NCI-H146 treated with DMSO at 0.1 percent for 48 hours (cell line): ENCODE data around the gene MALT1.
"Not testable (repeated sequence)": the region's sequence is repeated elsewhere in the genome, so short reads cannot be mapped to it uniquely, and the experiment has no call there.

Experiments used
- DNase-seq: peaks from one replicate; lab custom pipeline; 2025; ENCODE audit not compliant: unreplicated experiment; lab: John Stamatoyannopoulos, UW

The MALT1 gene

DNA sequence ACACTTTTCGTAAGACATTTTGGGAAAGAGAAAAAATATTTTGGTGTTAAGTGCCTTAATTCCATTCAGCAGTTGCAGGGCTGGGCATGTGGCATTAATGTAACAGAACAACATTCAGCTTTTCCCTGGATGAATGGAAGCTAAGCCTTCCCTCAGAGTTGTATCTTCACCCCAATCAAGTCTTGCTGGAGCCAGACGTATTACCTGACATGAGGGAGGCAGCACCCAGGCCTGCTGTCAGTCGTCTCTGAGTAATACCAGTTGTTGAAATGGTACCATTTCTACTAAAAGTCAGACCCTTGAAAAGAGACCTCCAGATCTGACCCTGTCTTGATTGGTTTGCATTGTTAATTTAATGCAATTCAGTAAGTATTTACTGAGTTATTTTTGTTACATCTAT is 57.5 kb downstream of the MALT1 start:
- no peak for DNase-seq

- DNase-seq: no peak
Measured at GRCh38 chr18:58730618-58731017, 59.4 kb downstream of the MALT1 start.

GRCh38 chr18:58732471-58732870 is 61.2 kb downstream of the MALT1 start:
- no peak for DNase-seq

DNA sequence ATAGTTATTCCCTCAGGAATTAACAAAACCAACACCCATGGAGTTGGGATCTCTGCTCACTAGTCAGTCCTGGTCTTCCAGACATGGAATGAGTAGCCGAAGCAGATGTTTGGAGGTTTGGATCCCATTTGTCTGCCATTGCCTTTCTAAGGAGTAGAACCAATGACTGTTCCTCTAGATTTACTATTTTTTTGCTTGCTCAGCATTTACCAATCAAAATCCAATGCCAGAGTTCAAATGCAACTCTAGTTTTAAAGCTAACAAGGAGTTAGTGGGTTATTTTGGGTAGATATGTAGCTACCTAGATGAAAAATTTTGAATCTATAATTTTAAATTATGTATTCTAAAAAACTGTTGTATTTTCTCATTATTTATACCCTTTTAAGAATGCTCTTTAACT is 62.6 kb downstream of the MALT1 start:
- no peak for DNase-seq

GRCh38 chr18:58738322-58738721 is 67.1 kb downstream of the MALT1 start:
- no peak for DNase-seq

GRCh38 chr18:58745914-58746313 is 74.6 kb downstream of the MALT1 start:
- no peak for DNase-seq

GRCh38 chr18:58748899-58749595 is 77.8 kb downstream of the MALT1 start:
- DNase-seq: no peak

GRCh38 chr18:58753976-58754375 is 82.7 kb downstream of the MALT1 start:
- DNase-seq: no peak

DNA sequence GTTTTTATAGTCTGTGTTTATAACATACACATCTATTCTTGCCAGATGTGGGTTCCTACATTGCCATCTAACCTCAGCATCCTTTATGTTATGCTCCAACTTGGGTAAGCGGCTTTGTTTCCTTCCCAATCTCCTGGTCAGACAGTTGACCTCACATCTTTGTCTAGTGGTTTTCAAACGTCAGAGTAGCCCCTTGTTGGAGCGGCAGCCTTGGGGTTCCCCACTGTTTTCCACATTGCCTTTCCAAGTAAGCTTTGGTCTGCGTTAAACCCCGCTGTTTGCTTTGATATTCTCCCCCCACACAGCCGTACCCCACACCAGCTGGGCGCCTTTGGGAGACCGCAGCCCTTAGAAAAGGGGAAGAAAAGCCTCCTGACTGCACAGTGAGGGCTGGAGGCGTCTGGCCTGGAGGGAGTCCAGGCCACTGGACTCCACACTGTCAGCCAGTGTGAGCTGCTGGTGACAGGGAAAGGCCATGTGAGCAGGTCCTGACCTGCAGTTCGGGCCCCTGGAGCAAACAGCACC is 83.3 kb downstream of the MALT1 start:
- no peak for DNase-seq

DNA sequence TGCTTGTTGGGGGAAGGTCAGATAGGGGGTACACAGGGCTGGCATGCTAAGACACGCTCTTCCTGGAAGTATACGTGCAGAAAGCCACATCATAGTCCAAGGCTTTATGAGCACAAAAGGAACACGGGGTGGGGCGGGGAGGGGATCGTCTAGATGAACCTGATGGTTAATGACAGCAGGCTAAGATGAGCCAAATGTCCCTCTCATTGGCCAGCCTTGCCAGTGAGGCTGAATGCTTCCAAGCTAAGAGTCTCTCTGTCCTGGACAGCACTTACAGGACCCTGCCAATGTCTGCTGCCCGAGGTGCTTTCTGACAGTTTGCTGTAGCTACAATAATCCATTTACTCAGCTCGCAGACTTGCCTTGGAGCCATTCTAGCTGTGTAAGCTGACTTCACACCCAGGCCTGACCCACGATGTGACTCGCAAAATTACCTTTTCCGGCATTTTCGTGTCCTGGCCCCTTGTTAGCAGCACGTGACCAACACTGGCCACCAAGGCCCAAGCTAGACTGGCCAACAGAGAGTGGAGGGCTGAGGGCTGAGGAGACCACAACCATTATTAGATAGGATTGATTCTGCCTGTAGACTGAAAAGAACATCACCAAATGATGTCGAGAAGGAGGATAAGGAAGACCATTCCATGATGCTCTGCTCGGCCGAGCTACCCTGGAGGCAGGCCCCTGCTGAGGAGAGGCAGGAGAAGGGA is 84.2 kb downstream of the MALT1 start:
- no peak for DNase-seq

DNA sequence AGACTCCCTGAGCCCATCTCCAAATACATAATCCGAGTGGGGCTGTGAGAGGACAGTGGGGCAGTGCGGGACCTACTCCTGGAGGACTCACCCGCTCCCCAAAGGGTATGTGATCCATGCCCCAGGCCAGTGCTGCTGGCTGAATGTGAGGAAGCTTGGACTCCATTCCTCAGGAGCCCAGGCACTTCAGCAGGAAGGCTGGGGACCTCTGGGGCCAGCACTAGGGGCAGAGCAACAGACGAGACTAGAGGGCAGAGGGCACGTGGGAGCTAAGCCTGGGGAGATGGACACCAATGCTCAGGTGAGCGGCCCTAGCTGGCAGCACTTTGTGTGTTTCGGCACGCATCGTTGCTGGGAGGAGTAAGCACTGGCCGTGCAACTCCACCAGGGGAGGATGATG is 84.9 kb downstream of the MALT1 start:
- no peak for DNase-seq

- no peak for DNase-seq
Measured at GRCh38 chr18:58756596-58757240, 85.5 kb downstream of the MALT1 start.

- DNase-seq: not testable (repeated sequence)
Measured at GRCh38 chr18:58757351-58757750, 86.1 kb downstream of the MALT1 start.

GRCh38 chr18:58758046-58758445 is 86.8 kb downstream of the MALT1 start:
- no peak for DNase-seq

- no peak for DNase-seq
Measured at GRCh38 chr18:58758606-58759005, 87.3 kb downstream of the MALT1 start.

- DNase-seq: no peak
Measured at GRCh38 chr18:58761241-58761969, 90.1 kb downstream of the MALT1 start.

GRCh38 chr18:58761970-58762780 is 90.9 kb downstream of the MALT1 start:
- no peak for DNase-seq

GRCh38 chr18:58762781-58763171 is 91.5 kb downstream of the MALT1 start:
- no peak for DNase-seq

DNA sequence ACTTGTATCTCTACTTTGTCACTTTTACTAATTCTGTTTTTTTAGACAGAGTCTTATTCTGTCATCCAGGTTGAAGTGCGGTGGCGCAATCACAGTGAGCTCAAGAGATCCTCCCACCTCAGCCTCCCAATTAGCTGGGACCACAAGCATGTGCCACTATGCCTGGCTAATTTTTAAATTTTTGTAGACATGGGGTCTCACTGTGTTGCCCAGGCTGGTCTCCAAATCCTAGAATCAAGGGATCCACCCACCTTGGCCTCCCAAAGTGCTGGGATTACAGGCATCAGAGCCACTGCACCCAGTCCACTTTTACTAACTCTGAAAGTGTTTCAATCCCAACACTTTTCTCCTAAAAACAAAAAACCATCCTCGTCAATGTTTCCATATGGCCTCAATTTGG is 94.9 kb downstream of the MALT1 start:
- DNase-seq: no peak

GRCh38 chr18:58766946-58767345 is 95.7 kb downstream of the MALT1 start:
- DNase-seq: no peak
